GM18951 (cell line): ENCODE results near the gene SLAMF7.
"Not testable (repeated sequence)": the region's sequence is repeated elsewhere in the genome, so short reads cannot be mapped to it uniquely, and the experiment has no call there.

Source experiments
- POLR2A ChIP-seq: IDR thresholded peaks from 4 replicates; pipeline ENCODE4 v1.6.1; 2011; ENCODE audit warnings: mild to moderate bottlenecking; ENCODE audit not compliant: insufficient read length, insufficient read depth; ENCODE audit errors: extremely low read depth
- in situ Hi-C: fragments of 300-500 bp; cut with MboI; formaldehyde crosslinking; loops from one replicate; pipeline ENCODE4 v1.12.0; 2022; ENCODE audit warnings: low sequenced_read_pairs, mixed read lengths, inconsistent platforms; ENCODE audit not compliant: unreplicated experiment

Gene SLAMF7, protein sequence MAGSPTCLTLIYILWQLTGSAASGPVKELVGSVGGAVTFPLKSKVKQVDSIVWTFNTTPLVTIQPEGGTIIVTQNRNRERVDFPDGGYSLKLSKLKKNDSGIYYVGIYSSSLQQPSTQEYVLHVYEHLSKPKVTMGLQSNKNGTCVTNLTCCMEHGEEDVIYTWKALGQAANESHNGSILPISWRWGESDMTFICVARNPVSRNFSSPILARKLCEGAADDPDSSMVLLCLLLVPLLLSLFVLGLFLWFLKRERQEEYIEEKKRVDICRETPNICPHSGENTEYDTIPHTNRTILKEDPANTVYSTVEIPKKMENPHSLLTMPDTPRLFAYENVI

DNA sequence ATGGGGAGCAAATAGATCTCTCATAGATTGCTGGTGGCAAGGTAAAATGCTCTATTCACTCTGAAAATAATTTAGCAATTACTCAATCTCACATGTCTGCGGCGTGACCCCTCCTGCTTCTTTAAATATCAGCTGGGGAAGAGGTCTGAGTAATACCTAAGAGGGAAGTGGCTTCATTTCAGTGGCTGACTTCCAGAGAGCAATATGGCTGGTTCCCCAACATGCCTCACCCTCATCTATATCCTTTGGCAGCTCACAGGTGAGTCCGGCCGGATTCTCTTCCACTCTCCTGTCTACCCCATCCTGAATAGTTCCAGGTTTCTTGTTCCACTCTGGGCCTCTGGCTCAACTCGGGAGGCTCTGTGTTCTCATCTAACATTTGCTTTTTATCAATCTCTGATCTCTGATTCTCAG, at the start of gene SLAMF7:
Gene SLAMF7, plus strand, starts transcription at position 150 of the 414 bp plus-strand sequence. Its CDS starts 55 bp downstream, at position 205.
- in situ Hi-C loops, result no loop called here
- TF ChIP-seq POLR2A, result peak; percentile 76

DNA sequence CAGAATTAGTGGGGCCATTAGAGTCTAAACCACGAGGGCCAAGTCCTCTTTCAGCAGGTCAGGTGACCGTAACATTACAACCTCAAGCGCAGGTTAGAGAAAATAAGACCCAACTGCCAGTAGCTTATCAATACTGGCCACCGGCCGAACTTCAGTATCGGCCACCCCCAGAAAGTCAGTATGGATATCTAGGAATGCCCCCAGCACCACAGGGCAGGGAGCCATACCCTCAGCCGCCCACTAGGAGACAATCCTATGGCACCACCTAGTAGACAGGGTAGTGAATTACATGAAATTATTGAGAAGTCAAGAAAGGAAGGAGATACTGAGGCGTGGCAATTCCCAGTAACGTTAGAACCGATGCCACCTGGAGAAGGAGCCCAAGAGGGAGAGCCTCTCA, 46.7 kb upstream of the SLAMF7 start:
- in situ Hi-C loops, result not testable (repeated sequence)

DNA sequence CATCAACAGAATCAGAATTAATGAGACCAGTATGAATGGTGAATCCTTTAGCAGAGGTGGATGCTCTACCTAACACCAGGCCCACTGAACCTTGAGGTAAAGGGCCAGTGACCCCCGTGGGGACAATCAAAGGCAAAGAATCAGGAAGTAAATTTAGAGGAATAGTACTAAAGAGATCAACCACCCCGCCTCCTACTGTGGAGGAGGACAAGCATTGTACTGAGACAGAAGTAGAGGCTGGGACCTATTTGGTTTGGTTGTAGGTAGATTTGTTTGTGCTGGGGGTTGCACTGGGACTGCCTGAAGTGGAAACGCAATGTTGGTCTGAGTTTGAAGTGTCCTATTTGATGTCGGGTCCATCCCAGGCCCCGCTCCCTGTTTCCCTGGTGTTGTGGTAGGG, 36.9 kb upstream of the SLAMF7 start:
- in situ Hi-C loops, result no loop called here
- no peak for TF ChIP-seq POLR2A

DNA sequence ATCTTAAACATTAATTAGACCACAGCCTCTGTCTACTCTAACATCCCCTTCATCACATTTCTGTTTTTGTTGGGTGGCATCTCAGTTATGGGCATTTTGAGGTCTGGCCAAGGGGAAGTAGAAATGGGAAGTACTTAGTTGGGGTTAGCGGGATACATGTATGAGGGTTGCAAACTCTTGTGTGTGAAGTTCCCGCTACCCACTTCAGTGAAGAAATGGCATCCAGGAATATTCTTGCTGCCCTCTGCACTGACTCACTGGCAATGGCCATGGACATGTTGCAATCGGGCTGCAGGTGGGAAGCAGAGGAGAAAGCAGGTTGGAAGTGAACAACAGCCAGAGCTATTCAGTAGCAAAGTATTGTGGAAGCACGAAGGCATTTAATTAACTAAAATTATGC, 34.8 kb upstream of the SLAMF7 start:
- in situ Hi-C loops, result no loop called here
- no peak for TF ChIP-seq POLR2A

DNA sequence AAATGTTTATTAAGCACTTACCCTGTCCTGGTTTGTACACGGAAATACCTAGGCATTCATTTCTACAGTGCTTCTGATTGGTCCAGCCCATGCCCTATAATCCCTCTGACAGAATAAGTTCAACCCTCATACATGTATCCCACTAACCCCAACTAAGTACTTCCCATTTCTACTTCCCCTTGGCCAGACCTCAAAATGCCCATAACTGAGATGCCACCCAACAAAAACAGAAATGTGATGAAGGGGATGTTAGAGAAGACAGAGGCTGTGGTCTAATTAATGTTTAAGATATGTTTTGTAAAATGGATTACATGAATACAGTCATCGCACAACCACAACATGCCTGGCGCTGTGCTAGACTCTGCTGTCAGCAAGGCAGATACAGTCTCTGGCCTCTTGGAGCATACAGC, 33.8 kb upstream of the SLAMF7 start:
- in situ Hi-C loops, result not testable (repeated sequence)

DNA sequence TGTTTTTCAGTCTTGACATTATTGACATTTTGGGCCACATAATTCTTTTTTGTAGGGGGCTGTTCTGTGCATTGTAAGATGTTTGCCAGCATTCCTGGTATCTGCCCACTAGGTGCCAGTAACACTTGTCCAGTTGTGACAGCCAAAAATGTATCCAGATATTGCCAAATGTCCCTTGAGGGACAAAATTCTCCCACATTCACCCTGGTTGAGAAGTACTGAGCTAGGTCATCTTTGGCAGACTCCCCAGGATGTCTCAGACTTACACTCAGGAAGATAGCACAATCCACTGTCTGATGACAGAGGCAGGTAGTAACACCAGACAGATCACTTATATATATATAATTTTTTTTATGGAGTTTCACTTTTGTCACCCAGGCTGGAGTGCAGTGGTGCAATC, 33.3 kb upstream of the SLAMF7 start:
- in situ Hi-C loops, result no loop called here

DNA sequence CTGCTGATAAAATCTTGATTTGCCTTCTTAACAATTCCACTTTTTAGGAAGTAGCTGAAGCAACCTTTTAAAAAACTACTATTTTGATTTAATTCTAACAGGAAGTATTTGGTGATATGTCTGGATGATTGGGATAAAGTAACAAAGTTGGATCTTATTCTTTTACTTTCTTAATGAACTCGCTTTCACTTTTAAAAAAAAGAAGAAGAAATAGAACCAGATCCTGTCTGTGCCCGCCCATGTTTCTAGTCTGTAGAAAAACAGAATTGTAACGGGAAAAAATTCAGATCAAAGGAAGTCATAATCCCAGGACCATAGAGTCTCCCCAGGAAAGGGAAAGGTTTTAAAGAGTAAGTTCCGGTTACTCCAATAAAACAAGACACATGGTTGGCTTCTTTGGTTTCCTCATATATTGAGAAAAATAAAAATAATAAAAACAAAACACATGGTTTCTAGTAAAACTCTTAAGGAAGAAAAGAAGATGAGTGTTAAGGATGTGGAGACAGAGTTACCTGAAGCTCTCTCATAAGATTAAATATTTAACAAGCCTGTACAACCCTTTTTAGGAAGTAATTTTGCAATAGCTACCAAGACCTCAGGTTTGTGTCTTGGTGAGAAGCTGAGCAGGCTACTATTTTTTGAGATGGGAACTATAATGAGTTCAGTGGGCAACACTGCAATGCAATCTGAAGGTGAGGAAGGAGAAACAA, 32.4 kb upstream of the SLAMF7 start:
- TF ChIP-seq POLR2A, result no peak
- in situ Hi-C loops, result no loop called here

More for the DNA sequence above, 33.3 kb upstream of the SLAMF7 start:
- TF ChIP-seq POLR2A, result no peak

DNA sequence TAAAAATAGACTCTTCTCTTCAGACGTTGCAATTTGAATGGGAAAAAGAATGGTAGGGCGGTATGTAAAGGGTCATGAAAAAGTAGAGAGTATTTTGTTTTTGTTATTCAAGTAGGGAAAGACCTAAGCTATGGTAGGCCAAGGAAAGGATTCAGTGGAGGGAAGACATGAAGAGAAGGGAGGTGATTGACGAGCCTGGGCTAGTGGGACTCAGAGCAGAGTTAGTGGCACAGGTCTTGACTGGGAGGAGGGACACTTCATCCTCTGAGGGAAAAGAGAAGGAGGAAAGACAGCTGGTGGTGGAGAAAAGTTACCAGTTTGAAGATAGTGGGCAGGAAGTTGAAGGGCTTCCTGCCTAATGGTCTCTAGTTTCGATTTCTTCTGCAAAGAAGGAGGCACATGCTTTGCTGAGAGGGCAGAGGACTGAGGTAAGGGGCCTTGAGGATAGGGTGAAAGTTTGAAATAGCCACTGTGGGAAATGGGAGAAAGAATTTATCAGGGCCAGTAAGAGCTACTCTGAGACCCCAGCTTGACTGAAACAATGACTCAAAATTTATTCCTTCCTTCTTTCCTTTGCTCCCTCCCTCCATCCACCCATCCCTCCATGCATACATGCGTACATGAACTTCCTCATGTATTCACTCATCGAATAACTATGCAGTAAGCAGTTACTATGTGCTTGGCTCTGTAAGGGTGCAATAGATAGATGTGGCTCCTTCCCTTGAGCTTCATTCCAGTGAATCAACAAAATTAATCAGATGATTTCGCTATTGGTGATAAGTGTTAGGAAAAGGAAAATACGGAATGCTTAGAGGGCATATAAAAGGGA, 31.6 kb upstream of the SLAMF7 start:
- in situ Hi-C loops, result no loop called here
- peak; percentile 47 for TF ChIP-seq POLR2A

DNA sequence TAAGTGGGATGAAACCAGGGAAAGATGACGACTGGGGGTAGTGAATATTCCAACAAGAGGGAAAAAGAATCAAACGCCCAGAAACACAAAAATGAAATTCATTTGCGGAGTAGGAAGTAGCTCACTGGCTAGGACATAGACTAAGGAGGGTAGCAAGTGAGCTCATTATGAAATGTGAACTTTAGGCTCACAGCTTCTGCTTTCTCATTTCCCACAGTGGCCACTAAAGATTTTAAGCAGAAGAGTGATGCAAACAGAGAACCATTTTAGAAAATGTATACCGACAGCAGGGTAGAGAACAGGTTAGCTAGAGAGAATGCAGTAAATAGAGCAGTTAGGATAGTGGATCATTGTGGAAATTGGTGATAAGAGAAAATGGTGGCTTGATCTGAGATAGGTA, 30.9 kb upstream of the SLAMF7 start:
- no peak for TF ChIP-seq POLR2A
- in situ Hi-C loops, result no loop called here

DNA sequence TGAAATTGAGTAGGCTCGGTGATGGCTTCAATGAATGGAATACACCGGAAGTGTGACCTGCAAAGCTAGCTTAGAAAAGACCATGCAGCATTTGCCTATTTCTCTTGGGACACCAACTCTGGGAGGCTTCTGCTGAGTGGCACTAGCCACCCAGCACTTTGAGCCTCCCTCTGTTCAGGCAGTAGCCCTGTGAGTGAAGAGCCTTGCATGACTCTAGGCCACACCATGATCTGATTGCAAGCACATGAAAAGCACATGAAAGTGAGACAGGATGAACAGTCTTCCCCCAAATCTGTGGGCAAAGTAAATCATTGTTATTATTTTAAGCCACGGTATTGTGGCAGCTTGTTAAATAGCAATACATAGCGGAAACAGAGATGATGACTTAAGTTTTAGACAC, 30.2 kb upstream of the SLAMF7 start:
- in situ Hi-C loops, result no loop called here
- TF ChIP-seq POLR2A, result peak; percentile 70

DNA sequence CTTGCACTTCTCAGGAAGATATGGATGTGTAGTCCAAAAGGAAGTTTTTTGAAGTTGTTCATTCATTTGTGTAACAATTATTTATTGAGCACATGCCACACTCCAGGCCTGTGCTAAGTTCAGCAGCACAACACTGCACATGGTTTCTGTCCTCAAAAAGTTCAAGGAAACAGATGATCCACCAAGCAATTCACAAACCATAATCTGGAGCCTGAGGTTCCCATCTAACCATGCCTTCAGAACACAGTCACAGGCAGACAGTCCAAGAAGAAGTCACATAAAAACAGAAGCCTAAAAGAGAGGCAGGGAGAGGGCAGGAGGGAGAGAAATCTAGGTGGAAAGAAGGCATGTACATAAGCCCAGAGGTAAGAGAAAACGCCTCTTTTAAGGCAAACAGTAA, 29.3 kb upstream of the SLAMF7 start:
- no peak for TF ChIP-seq POLR2A
- in situ Hi-C loops, result no loop called here

DNA sequence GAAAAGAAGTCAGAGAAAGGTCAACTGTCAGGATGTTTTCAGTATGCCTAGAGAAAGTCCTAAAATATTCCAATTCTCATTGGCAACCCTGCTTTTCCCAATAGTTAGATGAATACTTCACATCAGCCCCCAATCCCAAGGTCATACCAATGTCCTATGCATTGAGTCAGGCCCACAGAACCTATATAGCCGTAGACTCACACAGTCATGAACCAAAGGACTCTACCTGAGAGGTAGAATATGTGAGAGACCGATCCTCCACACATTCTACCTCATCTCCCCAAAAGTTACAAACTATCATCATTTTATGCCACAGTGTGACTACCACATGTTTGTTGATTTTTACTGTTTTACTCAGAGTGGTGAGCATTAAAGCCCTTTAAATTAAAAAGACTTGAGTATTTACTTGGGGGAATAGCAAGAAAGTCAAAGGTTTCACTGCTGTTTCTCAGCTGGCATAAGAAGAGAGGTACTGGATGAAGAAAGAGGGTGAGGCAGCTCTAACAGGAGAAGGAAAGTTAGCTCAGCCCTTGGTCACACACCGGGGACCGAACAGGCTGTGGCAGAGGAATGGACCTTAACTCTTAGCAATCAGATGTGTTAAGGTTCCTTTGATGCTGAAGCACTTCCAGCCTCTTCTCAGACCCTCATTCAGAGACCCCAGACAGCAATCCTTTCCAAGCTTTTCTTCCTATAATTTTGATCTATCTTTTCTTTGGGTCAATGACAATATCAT, 28.4 kb upstream of the SLAMF7 start:
- TF ChIP-seq POLR2A, result peak; percentile 13
- in situ Hi-C loops, result no loop called here

DNA sequence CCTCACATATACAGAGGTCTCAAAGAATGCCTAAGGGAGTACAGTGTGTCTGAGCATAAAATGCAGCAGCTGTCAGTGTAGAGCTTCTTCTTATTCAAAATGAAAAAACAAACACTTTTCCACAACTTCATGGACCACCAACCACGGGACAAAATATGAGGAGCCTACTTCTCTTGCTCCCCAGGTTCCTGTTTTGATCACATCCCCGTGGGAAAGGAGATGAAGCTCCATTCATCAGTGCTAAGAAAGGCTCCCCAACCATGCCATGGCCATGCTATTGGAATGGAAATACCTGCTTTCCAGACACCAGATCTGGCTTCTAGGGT, 27.8 kb upstream of the SLAMF7 start:
- TF ChIP-seq POLR2A, result no peak
- in situ Hi-C loops, result no loop called here
